ENCODE data around the gene SPATA6L.

The SPATA6L gene

DNA sequence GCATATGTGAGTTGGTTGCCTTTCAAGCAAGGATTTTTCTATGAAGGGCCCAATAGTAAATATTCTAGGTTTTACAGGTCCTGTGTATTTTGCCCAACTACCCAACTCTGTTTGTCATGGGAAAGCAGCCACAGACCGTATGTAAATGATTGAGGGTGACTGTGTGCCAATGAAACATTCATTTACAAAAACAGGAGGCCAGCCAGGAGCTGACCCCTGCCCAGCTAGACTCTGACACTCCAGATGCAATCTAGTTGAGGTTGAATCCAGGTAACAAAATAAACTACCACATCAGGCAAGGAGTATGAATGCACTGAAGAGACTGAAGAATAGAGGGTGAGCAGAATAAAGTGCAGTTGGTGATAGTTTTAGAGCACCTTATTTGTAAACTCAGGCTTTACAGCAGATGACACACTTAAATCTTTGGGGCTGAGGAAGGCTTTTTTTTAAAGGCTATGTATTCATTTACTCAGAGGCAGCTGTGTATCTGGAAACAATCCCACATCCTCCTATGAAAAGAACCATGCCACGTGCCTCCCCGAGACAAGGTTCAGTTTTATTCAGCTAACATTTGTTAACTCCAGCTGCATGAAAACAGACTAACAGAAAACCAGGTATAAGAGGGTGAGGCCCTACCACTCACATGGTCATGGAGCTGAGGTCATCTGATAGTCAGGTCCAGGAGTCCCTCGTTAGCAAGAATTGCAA lies 115.3 kb downstream of the SPATA6L start:
- no peak for DNase-seq (ENCODE audit: low read depth in 2 of 2)

DNA sequence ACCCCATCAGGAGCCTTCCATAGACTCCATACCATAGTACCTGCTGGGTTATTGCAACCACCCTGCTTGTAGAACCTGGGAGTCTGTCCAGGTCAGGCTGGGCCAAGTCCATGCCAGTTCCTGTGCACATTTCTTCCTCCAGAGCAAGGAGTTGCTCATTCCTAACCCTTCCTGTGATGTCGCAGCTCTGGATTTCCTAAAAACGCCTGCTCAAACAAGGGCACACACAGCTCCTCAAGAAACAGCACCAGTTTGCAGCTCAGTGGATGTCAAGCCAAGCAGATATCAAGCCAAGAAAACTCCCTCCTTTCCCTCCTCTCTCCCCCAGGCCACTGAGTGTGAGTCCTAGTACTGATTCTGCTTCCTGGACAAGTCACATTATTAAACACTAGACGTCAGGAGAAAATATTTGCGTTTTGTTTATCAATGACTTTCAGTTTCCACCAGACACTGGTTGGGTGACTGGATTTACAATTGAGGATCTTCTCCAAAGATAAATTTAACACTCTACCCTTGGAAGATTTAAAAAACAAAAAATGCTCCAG lies 116.5 kb downstream of the SPATA6L start:
- DNase-seq (ENCODE audit: low read depth in 2 of 2), result no peak

DNA sequence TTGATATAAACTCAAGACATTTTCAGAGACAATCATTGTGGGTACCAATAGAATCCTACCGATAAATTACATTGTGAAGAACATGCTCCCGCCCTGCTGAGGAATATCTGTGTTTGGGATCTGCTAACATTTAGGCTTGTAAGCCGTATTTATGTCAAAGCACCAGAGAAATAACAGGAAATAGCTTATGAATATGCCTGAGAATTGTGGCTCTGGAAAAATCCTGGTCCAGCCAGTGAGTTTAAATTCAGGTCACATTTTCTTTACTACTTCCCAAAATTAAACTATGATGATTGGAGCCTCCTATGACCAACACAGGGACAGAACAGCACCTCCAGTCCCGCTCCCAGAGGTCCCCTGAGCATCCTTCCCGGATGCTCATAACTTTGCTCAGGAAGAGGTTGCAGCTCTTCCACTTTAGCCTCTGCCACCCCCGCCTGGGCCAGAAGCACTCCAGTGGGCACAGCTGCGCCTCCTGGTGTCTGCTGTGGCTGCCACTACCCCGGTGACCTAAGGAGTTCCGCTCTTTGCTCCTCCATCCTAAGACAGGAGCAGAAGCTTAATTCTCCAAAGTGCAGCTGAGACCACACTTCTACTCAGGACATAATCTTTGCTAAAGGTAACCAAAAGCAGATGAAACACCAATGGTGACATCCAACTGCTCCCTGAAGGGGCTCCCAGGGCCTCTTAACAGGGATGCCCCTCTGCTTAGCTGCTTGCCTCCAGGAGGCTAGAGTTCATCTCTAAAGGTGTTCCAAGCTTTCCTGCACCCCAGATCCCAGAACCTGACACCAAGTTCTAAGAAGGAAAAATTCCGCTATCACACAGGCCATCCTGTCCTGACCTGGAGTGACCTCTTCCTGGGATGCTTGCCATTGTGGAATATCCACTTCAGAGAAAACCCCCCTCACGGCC lies 117.2 kb downstream of the SPATA6L start:
- no peak for DNase-seq (ENCODE audit: low read depth in 2 of 2)

Data from activated CD8-positive, alpha-beta memory T cell treated with anti-CD3 and anti-CD28 coated beads for 4 hours (primary cell).